Measurements from ENCODE around the gene METAP1D. TPM values are rescaled to one million over a fixed set of nuclear protein-coding genes. Genes with fewer than 3 reads are reported as not detected.

The METAP1D gene
- total and polyA plus RNA-seq, 4 donors, result 3.3 to 7.1 (median 4.4) TPM

- DNase-seq (ENCODE audit: low spot score), result no peak
- Histone ChIP-seq H3K4me1 (ENCODE audit: control insufficient read depth in 4 of 4, insufficient read depth in 4 of 4, low read length in 3 of 4) (no peaks in the 10 kb centered on the region), H3K36me3 (ENCODE audit: control insufficient read depth in 4 of 4, insufficient read depth in 3 of 4, low read depth in 1 of 4, low read length in 3 of 4) (peaks cover 6 to 13% (median 11%) of the 10 kb centered on the region in 4 donors), H3K9me3 (ENCODE audit: control insufficient read depth in 4 of 4, low read length in 3 of 4) (no peaks in the 10 kb centered on the region), H3K27me3 (ENCODE audit: control insufficient read depth in 4 of 4, insufficient read depth in 4 of 4, low read length in 3 of 4) (no peaks in the 10 kb centered on the region), H3K27ac (ENCODE audit: low read depth in 1 of 2, low read length in 2 of 2) (no peak overlapping the region), H3K9ac (ENCODE audit: low read depth in 1 of 2, low read length in 2 of 2) (no peak overlapping the region), H3K4me3 (ENCODE audit: low read depth in 1 of 3, low read length in 3 of 3) (no peak overlapping the region)
- no peak for TF ChIP-seq YY1 (IDR thresholded peaks at IDR 0.05)
- no peak for TF ChIP-seq RXRA (IDR thresholded peaks at IDR 0.05)
- TF ChIP-seq HNF4A (conservative IDR thresholded peaks at IDR 0.05), result no peak
- no peak for TF ChIP-seq FOXA2 (IDR thresholded peaks at IDR 0.05)
- no peak for TF ChIP-seq RAD21 (IDR thresholded peaks at IDR 0.05)
- TF ChIP-seq TAF1 (conservative IDR thresholded peaks at IDR 0.05), result no peak
- TF ChIP-seq SP1 (IDR thresholded peaks at IDR 0.05), result no peak
- TF ChIP-seq FOXA1 (IDR thresholded peaks at IDR 0.05), result no peak
- TF ChIP-seq ZBTB33 (IDR thresholded peaks at IDR 0.05), result no peak
- no peak for TF ChIP-seq NR2F2 (IDR thresholded peaks at IDR 0.05)
- TF ChIP-seq HNF4G (IDR thresholded peaks at IDR 0.05), result no peak
- TF ChIP-seq REST (IDR thresholded peaks at IDR 0.05), result no peak
- TF ChIP-seq JUND (IDR thresholded peaks at IDR 0.05), result no peak
- TF ChIP-seq CTCF (IDR thresholded peaks at IDR 0.05; ENCODE audit: low read depth, low read length, missing input control), result no peak
- no peak for TF ChIP-seq EGR1 (IDR thresholded peaks at IDR 0.05; ENCODE audit: low read depth in 2 of 2)
- TF ChIP-seq ATF3 (IDR thresholded peaks at IDR 0.05), result no peak
- no peak for TF ChIP-seq MAX (IDR thresholded peaks at IDR 0.05)
- no peak for TF ChIP-seq GABPA (IDR thresholded peaks at IDR 0.05 in 1 of 2, conservative IDR thresholded peaks at IDR 0.05 in 1 of 2)
Observed at GRCh38 chr2:171966688-171967087, 33.1 kb upstream of the METAP1D start.

All from liver (tissue), 9 donors.